H4 (cell line): Measurements from ENCODE around the gene ATP1A3. TPM values are rescaled to one million over a fixed set of nuclear protein-coding genes. Genes with fewer than 3 reads are reported as not detected.
"Not testable (repeated sequence)": the region's sequence is repeated elsewhere in the genome, so short reads cannot be mapped to it uniquely, and the experiment has no call there.

ENCODE experiments used
- DNase-seq: peaks from one replicate; pipeline ENCODE4 v3.0.0-alpha.2; 2015; ENCODE audit warnings: low spot score
- total RNA-seq: library from RNA; depleted of rRNA; stranded (reverse); fragments of >200 nt; shearing (Covaris generic); gene quantifications from 2 replicates; pipeline ENCODE4 v1.2.3, GENCODE V29; 2014

The ATP1A3 gene
- total RNA-seq, 1 experiment from 2014 or later, result 2.1 TPM

GRCh38 chr19:41945135-41945766 is 48.8 kb downstream of the ATP1A3 start:
- no peak for DNase-seq

- no peak for DNase-seq
Measured at GRCh38 chr19:41944336-41944735, 49.7 kb downstream of the ATP1A3 start.

DNA sequence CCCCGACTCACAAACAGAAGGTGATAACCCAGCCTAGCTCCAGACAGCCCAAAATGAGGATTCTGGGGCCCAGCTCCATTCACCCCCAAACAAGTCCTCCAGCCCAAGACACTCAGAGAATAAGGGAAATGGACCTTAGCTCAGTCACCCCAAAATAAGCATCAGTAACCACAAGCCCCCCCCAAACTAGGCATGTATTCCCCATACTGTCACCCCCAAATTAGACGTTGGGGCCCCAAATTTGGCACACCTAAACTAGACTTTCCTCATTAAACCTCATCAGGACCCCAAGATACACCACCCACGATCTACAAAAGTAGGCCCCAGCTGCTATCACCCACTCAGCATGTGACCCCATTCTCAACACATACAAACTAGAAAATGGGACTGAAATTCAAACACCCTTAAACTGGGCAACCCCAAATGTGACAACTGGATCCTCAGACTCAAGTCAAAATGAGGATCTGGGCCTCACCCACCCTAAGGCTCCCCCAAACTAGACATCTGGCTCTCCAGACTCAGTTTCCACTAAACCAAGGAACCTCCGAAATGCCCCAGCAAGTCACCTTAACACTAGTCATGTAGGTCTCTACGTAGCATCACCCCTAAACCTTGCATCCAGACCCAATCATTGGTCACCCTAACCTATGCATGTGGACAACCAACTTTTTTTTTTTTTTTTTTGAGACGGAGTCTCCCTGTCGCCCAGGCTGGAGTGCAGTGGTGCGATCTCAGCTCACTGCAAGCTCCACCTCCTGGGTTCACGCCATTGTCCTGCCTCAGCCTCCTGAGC is 52.4 kb downstream of the ATP1A3 start:
- no peak for DNase-seq

- no peak for DNase-seq
Measured at GRCh38 chr19:41940731-41941409, 53.2 kb downstream of the ATP1A3 start.

- no peak for DNase-seq
Measured at GRCh38 chr19:41939861-41940730, 53.9 kb downstream of the ATP1A3 start.

GRCh38 chr19:41939209-41939608 is 54.8 kb downstream of the ATP1A3 start:
- not testable (repeated sequence) for DNase-seq

DNA sequence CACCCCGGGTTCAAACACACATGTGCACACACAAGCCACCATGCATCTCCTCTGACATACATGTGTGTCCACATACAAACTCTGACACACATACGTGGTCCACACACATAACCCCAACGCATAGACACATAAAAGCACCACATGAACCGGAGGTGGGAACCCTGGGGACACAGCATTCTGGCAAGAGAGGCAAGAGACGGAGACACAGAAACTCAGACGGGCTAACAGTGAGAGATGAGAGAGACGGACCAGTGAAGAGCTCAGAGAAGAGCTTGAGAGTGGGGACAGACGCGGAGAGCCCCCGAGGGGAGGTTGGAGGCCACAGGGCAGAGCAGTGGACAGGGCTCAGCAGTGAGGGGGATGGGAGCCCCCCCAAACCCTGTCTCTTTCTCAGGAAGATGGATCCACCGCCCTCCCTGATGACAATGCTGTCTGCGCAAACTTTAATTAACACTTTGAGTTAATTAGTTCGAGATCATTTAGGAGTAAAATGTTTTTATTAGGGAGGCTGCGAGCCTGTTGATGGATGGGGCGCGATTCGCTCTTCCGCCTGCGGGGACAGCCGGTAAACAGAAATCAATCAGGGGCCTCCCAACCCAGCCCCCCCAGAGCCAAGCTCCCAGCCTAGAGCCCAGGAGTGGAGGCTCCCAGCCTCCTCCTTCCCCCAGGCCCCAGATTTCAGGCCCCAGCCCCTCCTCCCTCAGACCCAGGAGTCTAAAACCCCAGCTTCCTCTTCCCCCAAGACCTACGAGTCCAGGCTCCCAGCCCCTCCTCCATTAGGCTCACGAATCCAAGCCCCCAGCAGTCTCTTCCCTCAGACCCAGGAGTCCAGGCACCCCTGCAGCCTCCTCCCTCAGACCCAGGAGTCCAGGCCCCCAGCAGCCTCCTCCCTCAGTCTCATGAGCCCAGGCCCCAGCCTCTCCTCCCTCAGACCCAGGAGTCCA is 56.2 kb downstream of the ATP1A3 start:
- no peak for DNase-seq

DNA sequence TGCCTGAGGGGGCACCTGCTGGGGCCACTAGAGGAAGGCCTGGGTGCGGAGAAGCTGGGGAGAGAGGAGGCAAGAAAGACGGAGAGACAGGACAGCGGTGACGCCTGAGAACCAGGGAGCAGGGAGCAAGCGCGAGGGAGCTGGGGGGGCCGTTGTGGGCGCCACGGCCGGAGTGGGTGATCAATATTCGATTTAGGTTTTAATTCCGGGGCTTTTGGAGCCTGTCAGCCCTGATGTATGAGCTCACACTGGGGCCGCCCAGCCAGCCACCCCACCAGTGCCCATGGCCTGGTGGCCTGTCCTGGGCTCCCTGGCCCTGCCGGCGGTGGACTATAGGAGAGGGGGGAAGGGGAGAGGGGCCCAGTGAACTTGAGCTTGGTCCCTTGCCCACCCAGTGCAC is 57.1 kb downstream of the ATP1A3 start:
- DNase-seq, result no peak

DNA sequence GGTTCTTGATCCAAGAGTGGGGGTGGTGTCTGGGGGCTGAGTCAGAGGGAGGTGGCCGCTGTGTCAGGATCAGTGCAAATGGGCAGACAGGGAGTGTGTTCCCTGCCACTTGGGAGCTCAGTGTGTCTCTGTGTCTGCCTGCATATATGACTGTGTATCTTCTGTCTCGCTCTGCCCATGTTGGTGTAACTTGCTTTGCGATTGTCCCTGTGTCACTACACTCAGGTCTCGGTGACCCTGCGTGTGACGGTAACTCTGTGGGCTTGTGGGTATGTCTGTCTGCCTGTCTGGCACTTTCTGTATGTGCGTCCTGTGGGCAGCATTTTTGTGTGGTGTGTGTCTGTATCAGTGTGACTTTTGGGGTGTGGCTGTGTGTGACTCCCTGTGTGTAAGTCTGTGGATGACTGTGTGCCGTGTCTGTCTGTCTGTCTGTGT is 57.6 kb downstream of the ATP1A3 start:
- no peak for DNase-seq

DNA sequence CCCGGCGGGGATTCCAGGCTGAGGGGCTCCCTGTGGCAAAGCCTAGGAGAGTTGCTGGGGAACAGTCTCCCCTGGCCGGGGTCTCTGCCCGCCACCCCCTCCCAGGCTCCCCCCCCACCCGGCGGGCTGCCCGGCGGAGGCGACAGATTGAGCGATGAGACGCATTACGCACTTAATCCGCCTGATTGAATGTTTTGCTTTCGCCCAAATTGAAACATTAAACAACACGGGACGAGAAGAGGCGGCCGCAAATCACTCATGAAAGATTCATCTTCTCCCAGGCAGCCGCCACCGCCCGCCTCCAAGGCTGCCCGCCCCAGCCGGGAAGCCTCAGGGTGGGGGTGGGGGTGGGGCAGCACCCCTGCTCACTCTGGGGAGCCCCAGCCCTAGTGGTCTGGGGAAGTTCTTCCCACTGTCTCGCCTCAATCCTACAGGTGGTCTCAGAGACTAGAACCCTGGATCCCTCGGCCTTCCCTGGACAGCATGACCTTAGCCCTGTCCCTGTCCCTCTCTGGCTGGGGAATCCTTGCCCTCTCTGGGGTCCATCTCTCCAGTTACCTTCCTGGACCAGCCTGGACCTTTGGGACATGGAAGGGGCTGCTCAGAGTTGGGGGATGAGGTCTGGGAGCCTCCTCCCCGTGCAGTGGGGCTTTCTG is 58.1 kb downstream of the ATP1A3 start:
- DNase-seq, result no peak

DNA sequence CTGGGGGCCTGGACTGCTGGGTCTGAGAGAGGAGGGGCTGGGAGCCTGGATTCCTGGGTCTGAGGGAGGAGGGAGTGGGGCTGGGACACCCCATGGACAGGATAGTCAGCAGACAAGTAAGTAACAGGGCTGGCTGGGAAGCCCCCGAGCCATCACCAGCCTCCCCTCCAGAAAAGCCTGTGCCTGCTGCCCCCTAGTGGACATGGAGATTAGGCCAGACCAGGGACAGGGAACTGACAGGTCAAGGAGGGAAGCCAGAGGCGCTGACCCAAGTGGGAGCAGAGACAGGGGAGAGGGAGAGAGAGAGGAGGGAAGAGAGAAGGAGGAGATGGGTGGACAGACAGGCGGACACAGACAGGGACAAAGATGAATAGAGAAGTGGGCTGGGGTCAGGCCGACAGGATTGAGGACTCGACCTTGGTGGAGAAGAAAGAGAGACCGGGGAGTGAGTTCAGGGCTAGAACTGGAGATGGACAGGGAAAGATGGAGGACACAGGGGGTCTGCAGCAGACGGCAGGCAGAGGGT is 59.1 kb downstream of the ATP1A3 start:
- DNase-seq, result peak; percentile 32

DNA sequence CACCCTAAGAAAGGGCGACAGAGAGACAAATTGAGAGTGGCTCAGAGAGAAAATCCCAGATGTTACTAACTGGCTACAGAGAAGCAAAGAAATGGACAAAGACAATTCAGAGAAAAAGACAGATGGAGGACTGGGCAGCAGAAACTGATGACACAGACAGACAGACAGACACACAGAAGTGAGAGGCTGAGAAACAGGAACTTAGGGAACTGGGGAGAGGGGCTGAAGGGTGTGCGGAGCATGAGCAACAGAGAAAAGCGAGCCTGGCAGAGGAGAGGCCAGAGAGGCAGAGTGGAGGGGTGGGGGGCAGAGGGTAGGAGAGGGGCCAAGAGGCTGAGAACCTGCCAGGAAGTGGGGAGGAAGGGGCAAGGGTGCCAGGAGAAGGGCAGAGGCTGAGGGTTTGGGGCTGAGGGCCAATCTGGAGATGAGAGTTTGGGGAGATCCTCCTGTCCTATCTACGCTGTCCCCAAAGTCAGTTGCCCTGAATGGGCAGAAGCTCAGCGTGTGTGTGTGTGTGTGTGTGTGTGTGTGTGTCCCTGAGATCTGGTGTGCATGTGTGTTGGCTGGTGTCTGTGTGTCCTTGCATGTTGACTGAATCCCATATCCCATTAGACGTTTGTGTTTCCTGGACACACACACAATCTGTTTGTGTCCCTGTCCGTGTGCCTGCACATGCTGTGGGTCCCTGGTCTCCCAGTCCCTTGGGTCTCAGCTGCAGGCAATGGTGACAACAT is 60.2 kb downstream of the ATP1A3 start:
- DNase-seq, result no peak

GRCh38 chr19:41932720-41933332 is 61.2 kb downstream of the ATP1A3 start:
- no peak for DNase-seq

DNA sequence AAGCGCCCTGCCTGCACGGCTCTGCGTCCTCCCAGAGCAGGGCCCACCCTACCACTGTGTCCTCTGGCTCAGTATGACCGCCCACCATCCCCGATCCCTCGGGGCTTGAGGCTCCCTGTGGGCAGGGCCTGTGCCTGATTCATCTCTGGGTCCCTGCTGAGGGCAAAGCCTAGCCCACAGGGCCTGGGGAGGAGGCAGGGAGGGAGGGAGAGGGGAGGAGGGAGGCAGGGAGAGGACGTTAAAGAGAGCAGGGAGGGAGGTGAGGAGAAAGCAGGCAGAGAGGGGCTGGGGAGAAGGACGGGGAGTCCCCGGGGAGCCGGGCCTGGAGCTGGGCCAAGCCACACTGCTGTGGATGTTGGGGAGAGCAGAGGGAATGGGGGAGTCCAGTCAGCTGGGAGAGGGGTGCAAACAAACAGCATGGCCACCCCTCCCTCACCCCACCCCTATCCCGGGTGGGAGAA is 61.7 kb downstream of the ATP1A3 start:
- DNase-seq, result no peak

GRCh38 chr19:41930926-41931592 is 63.0 kb downstream of the ATP1A3 start:
- no peak for DNase-seq

DNA sequence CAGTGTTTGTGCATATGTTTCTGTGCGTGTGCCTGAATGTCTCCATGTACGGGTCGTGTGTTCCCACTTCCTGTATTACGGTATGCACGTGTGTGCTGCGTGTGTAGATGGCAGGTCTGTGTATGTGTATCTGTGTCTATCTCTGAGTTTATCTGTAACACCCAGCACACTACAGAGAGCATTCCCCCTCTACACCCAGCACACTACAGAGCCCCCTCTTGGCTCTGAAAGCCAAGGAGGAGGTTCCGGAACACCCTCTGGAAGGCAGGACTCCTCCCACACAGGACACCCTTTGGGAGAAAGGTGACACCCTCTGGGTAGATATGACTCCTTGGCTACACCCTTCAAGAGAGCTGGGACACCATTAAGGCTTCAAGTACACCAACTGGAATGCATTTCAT is 63.7 kb downstream of the ATP1A3 start:
- DNase-seq, result no peak

- no peak for DNase-seq
Measured at GRCh38 chr19:41929536-41930071, 64.4 kb downstream of the ATP1A3 start.
